K562 (cell line): ENCODE measurements around the gene HLA-B. TPM values are rescaled to one million over a fixed set of nuclear protein-coding genes. Genes with fewer than 3 reads are reported as not detected.

Experiments
- BACH1 ChIP-seq: fragments of 200-800 bp; sonication (Bioruptor generic); IDR thresholded peaks from 2 replicates; pipeline ENCODE4 v1.6.1; 2016; ENCODE audit warnings: missing genetic modification characterization, missing compliant biosample characterization
- C11orf30 ChIP-seq: fragments of 450-650 bp; IDR thresholded peaks from 2 replicates; pipeline ENCODE4 v1.6.1; 2016; ENCODE audit warnings: low read depth, mild to moderate bottlenecking
- FOXA1 ChIP-seq: fragments of 450-650 bp; IDR thresholded peaks from 2 replicates; pipeline ENCODE4 v1.6.1; 2016; ENCODE audit warnings: mild to moderate bottlenecking, borderline replicate concordance
- KLF1 ChIP-seq: fragments of 450-650 bp; IDR thresholded peaks from 2 replicates; pipeline ENCODE4 v1.6.1; 2016; ENCODE audit warnings: missing genetic modification characterization, missing compliant biosample characterization
- MAFG ChIP-seq: fragments of 450-650 bp; conservative IDR thresholded peaks from 2 replicates; pipeline ENCODE4 v1.6.1; 2016; ENCODE audit warnings: missing genetic modification characterization, missing compliant biosample characterization
- MCM7 ChIP-seq, 2 experiments: fragments of 450-650 bp; IDR thresholded peaks; 2 replicates each; pipeline ENCODE4 v1.6.1; 2016 to 2018
- TGIF2 ChIP-seq: sonication (generic); formaldehyde crosslinking; IDR thresholded peaks from 2 replicates; pipeline ENCODE4 v1.8.1; 2022; ENCODE audit warnings: mild to moderate bottlenecking, missing genetic modification reagents, moderate library complexity
- ZBTB7A ChIP-seq: IDR thresholded peaks from 2 replicates; pipeline ENCODE4 v1.6.1; 2011; ENCODE audit warnings: low read depth, mild to moderate bottlenecking, low read length, moderate library complexity, borderline replicate concordance; ENCODE audit not compliant: control insufficient read depth
- ZNF197 ChIP-seq: fragments of 200-800 bp; sonication (Bioruptor generic); IDR thresholded peaks from 2 replicates; pipeline ENCODE4 v1.6.1; 2016; ENCODE audit warnings: low read depth, missing genetic modification characterization, missing compliant biosample characterization
- ZNF217 ChIP-seq: sonication (generic); formaldehyde crosslinking; IDR thresholded peaks from 2 replicates; pipeline ENCODE4 v1.8.0; 2022; ENCODE audit warnings: mild to moderate bottlenecking, missing genetic modification reagents
- ZNF644 ChIP-seq: fragments of 200-800 bp; sonication (Bioruptor generic); IDR thresholded peaks from 2 replicates; pipeline ENCODE4 v1.6.1; 2016; ENCODE audit warnings: low read depth, missing genetic modification characterization, missing compliant biosample characterization
- polyA plus RNA-seq, 8 experiments: library from polyadenylated mRNA; depleted of rRNA in 4 of 8; stranded (reverse) in 5 of 8; unstranded in 3 of 8; fragments of >200 nt; fragmentation: Nextera tagmentation in 2 of 8; fragmentation: Illumina TruSeq in 1 of 8; extraction: Ambion mirVana in 2 of 8; extraction: Trizol in 1 of 8; gene quantifications; 2 replicates each; pipeline versions ENCODE4 v1.2.1 to v1.2.3, GENCODE V29; 2011 to 2014; ENCODE audit warnings: inconsistent platforms in 1 of 8, missing spikeins in 1 of 8
- total RNA-seq, 7 experiments: library from RNA; depleted of rRNA in 6 of 7; stranded (reverse); fragments of >200 nt in 6 of 7; fragmentation: Illumina TruSeq in 2 of 7; extraction: Trizol in 2 of 7; gene quantifications; 2 replicates each; pipeline versions ENCODE4 v1.2.1 to v1.2.3, GENCODE V29; 2011 to 2021; ENCODE audit warnings: low replicate concordance in 1 of 7
- TF ChIP-seq, protein P1 (sequence below): sonication (generic); IDR thresholded peaks from 2 replicates; pipeline ENCODE4 v1.6.1; 2016
- TF ChIP-seq, protein P2 (sequence below), 2 experiments: fragments of 450-650 bp; IDR thresholded peaks; 2 replicates each; pipeline ENCODE4 v1.6.1; 2016; ENCODE audit warnings: mild to moderate bottlenecking in 2 of 2, borderline replicate concordance in 1 of 2, low read depth in 1 of 2, moderate library complexity in 1 of 2

HLA-B gene
- total and polyA plus RNA-seq, 9 of the 15 experiments (the other 6 are each of a cell fraction or from before 2014, with no cell fraction given), result 0.07 to 9.7 (median 0.65) TPM; not detected in 2

DNA sequence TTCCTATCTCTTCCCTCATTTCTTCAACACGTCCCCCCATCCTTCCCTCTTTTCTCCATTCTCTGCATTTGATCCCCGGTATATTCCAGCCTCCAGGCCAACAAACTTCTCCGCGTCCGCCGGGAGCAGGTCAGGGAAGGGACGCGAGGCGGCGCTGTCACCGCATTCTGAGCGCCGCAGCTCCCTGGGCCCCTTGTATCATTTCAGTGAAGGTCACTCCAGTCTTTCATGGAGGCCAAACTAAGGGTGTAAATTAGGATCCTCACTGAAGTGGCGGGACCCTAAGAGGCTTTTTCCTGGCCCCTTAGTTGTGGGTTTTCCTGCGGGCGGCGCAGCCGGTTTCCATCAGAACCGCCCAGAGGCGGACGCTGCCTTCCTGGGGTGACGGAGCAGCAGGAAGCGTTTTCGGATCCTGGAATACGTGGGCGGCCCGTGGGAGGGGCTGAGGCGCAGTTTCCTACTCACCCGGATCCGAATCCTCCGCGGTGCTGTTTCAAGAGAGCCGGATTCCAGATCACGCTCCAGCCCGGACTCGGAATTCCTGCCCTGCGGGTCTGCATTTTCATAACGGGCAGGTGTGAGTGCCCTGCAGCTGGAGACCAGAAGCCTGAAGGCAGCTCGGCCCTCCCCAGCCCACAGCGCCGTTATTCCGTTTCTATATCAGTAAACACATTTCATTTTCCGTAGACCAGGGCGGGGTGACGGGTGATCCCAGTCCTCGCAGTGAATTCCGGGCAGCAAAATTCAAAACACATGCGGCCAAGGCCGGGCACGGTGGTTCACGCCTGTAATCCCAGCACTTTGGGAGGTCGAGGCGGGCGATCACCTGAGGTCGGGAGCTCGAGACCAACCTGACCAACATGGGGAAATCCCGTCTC, 42.8 kb upstream of the HLA-B start (continued):
- TF ChIP-seq MCM7 (IDR thresholded peaks at IDR 0.05) (no peak), ZNF197 (CRISPR knock-in tag) (no peak; the same call in 1 of the 2 replicates), C11orf30 (0 out of 2 replicates have a peak, but pooled peaks have one; percentile 8), KLF1 (no peak), ZNF217 (no peak), TGIF2 (CRISPR knock-in tag) (no peak), MAFG (no peak), ZNF644 (tag) (0 out of 2 replicates have a peak, but pooled peaks have one; percentile 25), FOXA1 (no peak), ZBTB7A (peak; percentile 19; the same call in 1 of the 2 replicates), BACH1 (tag) (0 out of 2 replicates have a peak, but pooled peaks have one; percentile 35)
- TF ChIP-seq, protein P1, sequence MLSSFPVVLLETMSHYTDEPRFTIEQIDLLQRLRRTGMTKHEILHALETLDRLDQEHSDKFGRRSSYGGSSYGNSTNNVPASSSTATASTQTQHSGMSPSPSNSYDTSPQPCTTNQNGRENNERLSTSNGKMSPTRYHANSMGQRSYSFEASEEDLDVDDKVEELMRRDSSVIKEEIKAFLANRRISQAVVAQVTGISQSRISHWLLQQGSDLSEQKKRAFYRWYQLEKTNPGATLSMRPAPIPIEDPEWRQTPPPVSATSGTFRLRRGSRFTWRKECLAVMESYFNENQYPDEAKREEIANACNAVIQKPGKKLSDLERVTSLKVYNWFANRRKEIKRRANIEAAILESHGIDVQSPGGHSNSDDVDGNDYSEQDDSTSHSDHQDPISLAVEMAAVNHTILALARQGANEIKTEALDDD, result no peak
- TF ChIP-seq, protein P2, sequence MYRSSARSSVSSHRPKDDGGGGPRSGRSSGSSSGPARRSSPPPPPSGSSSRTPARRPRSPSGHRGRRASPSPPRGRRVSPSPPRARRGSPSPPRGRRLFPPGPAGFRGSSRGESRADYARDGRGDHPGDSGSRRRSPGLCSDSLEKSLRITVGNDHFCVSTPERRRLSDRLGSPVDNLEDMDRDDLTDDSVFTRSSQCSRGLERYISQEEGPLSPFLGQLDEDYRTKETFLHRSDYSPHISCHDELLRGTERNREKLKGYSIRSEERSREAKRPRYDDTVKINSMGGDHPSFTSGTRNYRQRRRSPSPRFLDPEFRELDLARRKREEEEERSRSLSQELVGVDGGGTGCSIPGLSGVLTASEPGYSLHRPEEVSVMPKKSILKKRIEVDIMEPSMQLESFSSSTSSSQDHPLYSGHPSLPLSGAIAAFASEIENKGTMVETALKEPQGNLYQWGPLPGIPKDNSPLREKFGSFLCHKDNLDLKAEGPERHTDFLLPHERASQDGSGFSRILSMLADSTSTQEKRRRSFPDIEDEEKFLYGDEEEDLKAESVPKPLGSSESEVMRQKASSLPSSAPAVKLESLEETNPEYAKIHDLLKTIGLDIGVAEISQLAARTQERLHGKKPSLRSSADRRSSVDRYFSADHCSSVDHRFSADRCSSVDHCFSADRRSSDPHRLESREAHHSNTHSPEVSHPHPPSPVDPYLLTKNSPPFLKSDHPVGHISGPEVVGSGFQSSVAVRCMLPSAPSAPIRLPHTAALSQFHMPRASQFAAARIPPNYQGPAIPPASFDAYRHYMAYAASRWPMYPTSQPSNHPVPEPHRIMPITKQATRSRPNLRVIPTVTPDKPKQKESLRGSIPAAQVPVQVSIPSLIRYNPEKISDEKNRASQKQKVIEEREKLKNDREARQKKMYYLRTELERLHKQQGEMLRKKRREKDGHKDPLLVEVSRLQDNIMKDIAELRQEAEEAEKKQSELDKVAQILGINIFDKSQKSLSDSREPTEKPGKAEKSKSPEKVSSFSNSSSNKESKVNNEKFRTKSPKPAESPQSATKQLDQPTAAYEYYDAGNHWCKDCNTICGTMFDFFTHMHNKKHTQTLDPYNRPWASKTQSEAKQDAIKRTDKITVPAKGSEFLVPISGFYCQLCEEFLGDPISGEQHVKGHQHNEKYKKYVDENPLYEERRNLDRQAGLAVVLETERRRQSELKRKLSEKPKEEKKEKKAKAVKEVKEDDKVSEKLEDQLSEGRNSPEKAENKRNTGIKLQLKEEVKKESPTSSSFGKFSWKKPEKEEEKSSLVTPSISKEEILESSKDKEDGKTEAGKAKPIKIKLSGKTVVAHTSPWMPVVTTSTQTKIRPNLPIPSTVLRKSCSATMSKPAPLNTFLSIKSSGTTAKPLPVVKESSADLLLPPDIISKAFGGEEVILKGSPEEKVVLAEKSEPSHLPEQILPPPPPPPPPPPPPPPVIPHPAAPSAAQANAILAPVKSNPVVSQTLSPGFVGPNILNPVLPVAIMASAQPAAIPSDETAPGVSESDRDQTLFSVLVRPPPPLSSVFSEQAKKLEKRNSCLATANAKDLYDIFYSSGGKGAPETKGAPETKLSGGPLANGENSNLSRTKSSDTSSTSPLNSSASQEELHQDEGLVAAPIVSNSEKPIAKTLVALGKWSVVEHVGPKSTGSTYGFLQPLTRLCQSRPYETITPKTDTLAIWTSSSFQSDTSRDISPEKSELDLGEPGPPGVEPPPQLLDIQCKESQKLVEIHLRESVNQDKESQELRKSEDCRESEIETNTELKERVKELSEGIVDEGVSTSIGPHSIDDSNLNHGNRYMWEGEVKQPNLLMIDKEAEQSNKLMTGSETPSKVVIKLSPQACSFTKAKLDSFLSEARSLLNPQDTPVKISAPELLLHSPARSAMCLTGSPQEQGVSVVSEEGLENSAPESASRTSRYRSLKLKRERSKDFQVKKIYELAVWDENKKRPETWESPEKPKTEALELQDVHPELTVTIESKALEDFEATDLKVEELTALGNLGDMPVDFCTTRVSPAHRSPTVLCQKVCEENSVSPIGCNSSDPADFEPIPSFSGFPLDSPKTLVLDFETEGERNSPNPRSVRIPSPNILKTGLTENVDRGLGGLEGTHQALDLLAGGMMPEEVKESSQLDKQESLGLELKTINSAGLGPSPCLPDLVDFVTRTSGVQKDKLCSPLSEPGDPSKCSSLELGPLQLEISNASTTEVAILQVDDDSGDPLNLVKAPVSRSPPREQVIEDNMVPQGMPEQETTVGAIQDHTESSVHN (IDR thresholded peaks at IDR 0.05; ENCODE audit: borderline replicate concordance in 1 of 2, low read depth in 1 of 2), result no peak
